Hepatocyte (in vitro differentiated cells): Measurements from ENCODE around the gene RTN4R.

Experiments used
- EZH2 ChIP-seq: fragments of 200-600 bp; sonication (generic); IDR thresholded peaks from 2 replicates; pipeline ENCODE4 v1.6.1; 2016; ENCODE audit warnings: antibody characterized with exemption, mild to moderate bottlenecking, borderline replicate concordance
- EZH2phosphoT487 ChIP-seq: fragments of 200-600 bp; sonication (generic); IDR thresholded peaks from one replicate; pipeline ENCODE4 v1.6.1; 2018; ENCODE audit warnings: antibody characterized with exemption, mild to moderate bottlenecking, low read depth, moderate library complexity; ENCODE audit not compliant: unreplicated experiment, severe bottlenecking
- TF ChIP-seq, protein P1 (sequence below): fragments of 200-600 bp; sonication (generic); IDR thresholded peaks from 2 replicates; pipeline ENCODE4 v1.5.1; 2016; ENCODE audit warnings: antibody characterized with exemption, mild to moderate bottlenecking; ENCODE audit not compliant: poor library complexity

DNA sequence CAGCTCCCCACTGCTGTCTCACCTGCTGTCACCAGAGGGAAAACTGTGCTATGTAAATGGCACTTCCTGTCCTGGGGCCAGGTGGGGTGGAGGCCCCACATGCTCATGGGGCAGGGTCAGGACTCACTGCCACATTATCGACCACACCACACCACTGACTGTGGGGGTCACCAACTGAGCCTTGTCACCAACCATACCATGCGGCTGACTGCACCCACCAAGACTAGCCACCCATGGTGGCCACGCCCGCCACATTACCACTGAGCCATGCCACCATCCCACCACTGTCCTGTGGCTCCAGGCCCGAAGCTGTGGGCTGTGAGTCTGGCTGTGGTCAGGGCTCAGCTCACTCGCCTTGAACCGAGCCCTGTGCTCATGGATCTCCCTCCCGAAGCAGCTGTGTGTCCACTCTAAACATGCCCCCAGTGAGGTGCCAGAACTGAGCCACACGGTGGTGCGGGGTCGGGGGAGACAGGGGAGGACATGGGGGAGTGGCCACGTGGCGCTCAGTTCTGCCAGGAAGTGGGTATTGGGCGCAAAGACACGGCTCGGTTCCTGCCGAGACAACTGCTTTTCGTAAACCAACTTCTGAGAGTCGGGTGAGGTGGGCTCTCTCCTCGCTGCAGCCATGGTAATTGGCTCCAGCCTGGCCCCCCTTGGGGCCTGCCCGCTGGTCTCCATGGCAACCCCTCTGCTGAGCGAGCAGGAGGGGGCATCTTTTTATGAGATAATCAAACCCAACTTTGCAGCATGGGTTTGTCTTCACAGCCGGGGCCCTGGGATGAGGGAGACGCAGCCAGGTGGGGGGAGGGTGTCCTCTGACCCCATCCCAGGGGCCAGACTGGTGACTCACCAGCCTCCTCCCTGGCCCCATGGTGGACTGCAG, 23.2 kb downstream of the RTN4R start:
- no peak for TF ChIP-seq EZH2
- TF ChIP-seq, protein P1, sequence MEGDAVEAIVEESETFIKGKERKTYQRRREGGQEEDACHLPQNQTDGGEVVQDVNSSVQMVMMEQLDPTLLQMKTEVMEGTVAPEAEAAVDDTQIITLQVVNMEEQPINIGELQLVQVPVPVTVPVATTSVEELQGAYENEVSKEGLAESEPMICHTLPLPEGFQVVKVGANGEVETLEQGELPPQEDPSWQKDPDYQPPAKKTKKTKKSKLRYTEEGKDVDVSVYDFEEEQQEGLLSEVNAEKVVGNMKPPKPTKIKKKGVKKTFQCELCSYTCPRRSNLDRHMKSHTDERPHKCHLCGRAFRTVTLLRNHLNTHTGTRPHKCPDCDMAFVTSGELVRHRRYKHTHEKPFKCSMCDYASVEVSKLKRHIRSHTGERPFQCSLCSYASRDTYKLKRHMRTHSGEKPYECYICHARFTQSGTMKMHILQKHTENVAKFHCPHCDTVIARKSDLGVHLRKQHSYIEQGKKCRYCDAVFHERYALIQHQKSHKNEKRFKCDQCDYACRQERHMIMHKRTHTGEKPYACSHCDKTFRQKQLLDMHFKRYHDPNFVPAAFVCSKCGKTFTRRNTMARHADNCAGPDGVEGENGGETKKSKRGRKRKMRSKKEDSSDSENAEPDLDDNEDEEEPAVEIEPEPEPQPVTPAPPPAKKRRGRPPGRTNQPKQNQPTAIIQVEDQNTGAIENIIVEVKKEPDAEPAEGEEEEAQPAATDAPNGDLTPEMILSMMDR, result no peak
- TF ChIP-seq EZH2phosphoT487, result no peak
